Breast epithelium (tissue), 4 donors: Measurements from ENCODE around the gene RGS3. TPM values are rescaled to one million over a fixed set of nuclear protein-coding genes. Genes with fewer than 3 reads are reported as not detected.

Experiments used
- DNase-seq, 2 donors: peaks; one replicate each; pipeline ENCODE4 v3.0.0-alpha.2; 2019; ENCODE audit warnings: low spot score in 2 of 2
- H3K27ac ChIP-seq, 2 donors: fragments of 200-600 bp; sonication (generic) in 1 of 2; one replicate each; pipeline ENCODE4 v1.5.1; 2016 to 2019; ENCODE audit warnings: mild to moderate bottlenecking in 1 of 2
- H3K27me3 ChIP-seq, 2 donors: fragments of 200-600 bp; sonication (generic) in 1 of 2; one replicate each; pipeline versions ENCODE4 v1.5.1 to v1.6.0; 2017 to 2019; ENCODE audit warnings: control low read depth in 1 of 2, mild to moderate bottlenecking in 1 of 2
- H3K36me3 ChIP-seq: fragments of 200-600 bp; one replicate; pipeline ENCODE4 v1.5.1; 2019
- H3K4me1 ChIP-seq, 2 donors: fragments of 200-600 bp; sonication (generic); one replicate each; pipeline ENCODE4 v1.5.1; 2016 to 2019; ENCODE audit warnings: control low read depth in 1 of 2
- H3K4me3 ChIP-seq, 3 donors: fragments of 200-600 bp; sonication (generic); 1 replicate in 2 of 3; 2 replicates in 1 of 3; pipeline ENCODE4 v1.5.1; 2016 to 2019; ENCODE audit warnings: mild to moderate bottlenecking in 3 of 3, moderate library complexity in 2 of 3
- H3K9me3 ChIP-seq, 2 donors: fragments of 200-600 bp; sonication (generic) in 1 of 2; one replicate each; pipeline ENCODE4 v1.5.1; 2016 to 2019; ENCODE audit warnings: control low read depth in 1 of 2
- POLR2A ChIP-seq: fragments of 450-650 bp; IDR thresholded peaks from one replicate; pipeline ENCODE4 v1.6.1; 2016; ENCODE audit warnings: antibody characterized with exemption, mild to moderate bottlenecking, moderate library complexity
- POLR2AphosphoS5 ChIP-seq, 3 donors: sonication (generic); formaldehyde crosslinking; IDR thresholded peaks; one replicate each; pipeline ENCODE4 v1.6.1; 2017; ENCODE audit warnings: antibody characterized with exemption in 3 of 3
- intact Hi-C: fragments of 100-400 bp; cut with DNase I; formaldehyde crosslinking; loops from one replicate; pipeline ENCODE4 v1.15.1; 2023; ENCODE audit warnings: low total_unique reads
- total RNA-seq, 3 donors: library from RNA; depleted of rRNA; stranded (reverse); fragments of >200 nt; gene quantifications; one replicate each; pipeline ENCODE4 v1.1.0, GENCODE V29; 2016
- TF ChIP-seq, protein P1 (sequence below), 3 donors: fragments of 450-650 bp; IDR thresholded peaks; one replicate each; pipeline ENCODE4 v1.5.1; 2016 to 2017; ENCODE audit warnings: antibody characterized with exemption in 3 of 3, mild to moderate bottlenecking in 3 of 3, moderate library complexity in 3 of 3

The RGS3 gene
- total RNA-seq, 3 donors from 2014 or later, result 31.7 to 49.0 (median 35.4) TPM

- H3K36me3 ChIP-seq, result no peaks in the 10 kb centered on the region
- TF ChIP-seq POLR2A, result no peak
- TF ChIP-seq POLR2AphosphoS5 (IDR thresholded peaks at IDR 0.05), result no peak
- TF ChIP-seq, protein P1, sequence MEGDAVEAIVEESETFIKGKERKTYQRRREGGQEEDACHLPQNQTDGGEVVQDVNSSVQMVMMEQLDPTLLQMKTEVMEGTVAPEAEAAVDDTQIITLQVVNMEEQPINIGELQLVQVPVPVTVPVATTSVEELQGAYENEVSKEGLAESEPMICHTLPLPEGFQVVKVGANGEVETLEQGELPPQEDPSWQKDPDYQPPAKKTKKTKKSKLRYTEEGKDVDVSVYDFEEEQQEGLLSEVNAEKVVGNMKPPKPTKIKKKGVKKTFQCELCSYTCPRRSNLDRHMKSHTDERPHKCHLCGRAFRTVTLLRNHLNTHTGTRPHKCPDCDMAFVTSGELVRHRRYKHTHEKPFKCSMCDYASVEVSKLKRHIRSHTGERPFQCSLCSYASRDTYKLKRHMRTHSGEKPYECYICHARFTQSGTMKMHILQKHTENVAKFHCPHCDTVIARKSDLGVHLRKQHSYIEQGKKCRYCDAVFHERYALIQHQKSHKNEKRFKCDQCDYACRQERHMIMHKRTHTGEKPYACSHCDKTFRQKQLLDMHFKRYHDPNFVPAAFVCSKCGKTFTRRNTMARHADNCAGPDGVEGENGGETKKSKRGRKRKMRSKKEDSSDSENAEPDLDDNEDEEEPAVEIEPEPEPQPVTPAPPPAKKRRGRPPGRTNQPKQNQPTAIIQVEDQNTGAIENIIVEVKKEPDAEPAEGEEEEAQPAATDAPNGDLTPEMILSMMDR (IDR thresholded peaks at IDR 0.05), result no peak
- no peaks in the 10 kb centered on the region for H3K9me3 ChIP-seq
- peak in 1 of 2 donors; percentile 81 for DNase-seq
- intact Hi-C loops, result no loop called here
- H3K27ac ChIP-seq, result peak overlapping the region; percentile 45 to 71
- no peaks in the 10 kb centered on the region for H3K27me3 ChIP-seq
- H3K4me1 ChIP-seq, result peaks cover 0 to 14% of the 10 kb centered on the region in 2 donors
- no peak overlapping the region for H3K4me3 ChIP-seq
Measured at GRCh38 chr9:113602126-113603047, 138.9 kb downstream of the RGS3 start.

- H3K36me3 ChIP-seq, result no peaks in the 10 kb centered on the region
- no peaks in the 10 kb centered on the region for H3K9me3 ChIP-seq
- TF ChIP-seq, protein P1 (IDR thresholded peaks at IDR 0.05), result no peak
- no peak for TF ChIP-seq POLR2A
- TF ChIP-seq POLR2AphosphoS5 (IDR thresholded peaks at IDR 0.05), result no peak
- intact Hi-C loops, result no loop called here
- H3K4me3 ChIP-seq, result no peak overlapping the region
- H3K4me1 ChIP-seq, result peaks cover 0 to 14% of the 10 kb centered on the region in 2 donors
- no peak for DNase-seq
- no peaks in the 10 kb centered on the region for H3K27me3 ChIP-seq
- peak overlapping the region in 1 of 2 donors; percentile 71 for H3K27ac ChIP-seq
Measured at GRCh38 chr9:113603048-113603375, 139.5 kb downstream of the RGS3 start.

DNA sequence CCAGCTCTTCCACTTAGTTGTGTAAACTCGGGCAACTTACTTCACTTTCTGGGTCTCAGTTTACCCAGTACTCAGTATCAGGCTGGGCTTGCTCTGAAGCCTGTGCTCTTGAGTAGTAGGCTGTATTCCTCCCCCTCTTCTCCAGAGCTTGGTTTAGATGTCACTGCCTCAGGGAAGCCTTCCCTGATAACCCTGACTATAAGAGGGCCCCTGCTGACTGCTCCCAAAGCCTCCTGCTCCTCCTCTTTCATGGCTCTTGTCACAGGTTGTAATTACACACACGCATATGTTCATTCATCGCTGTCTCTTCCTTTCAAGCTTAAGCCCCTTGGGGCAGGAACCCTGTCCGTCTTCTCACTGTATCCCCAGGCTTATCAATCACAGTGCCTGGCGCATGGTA, 140.2 kb downstream of the RGS3 start:
- intact Hi-C loops, result no loop called here
- Histone ChIP-seq H3K36me3 (no peaks in the 10 kb centered on the region), H3K4me3 (no peak overlapping the region), H3K9me3 (no peaks in the 10 kb centered on the region), H3K4me1 (peaks cover 0 to 14% of the 10 kb centered on the region in 2 donors), H3K27me3 (no peaks in the 10 kb centered on the region), H3K27ac (no peak overlapping the region)
- no peak for DNase-seq
- TF ChIP-seq, protein P1 (IDR thresholded peaks at IDR 0.05), result no peak

- peaks cover 1 to 14% of the 10 kb centered on the region in 2 donors for H3K4me1 ChIP-seq
- intact Hi-C loops, result no loop called here
- no peak for TF ChIP-seq POLR2A
- no peaks in the 10 kb centered on the region for H3K36me3 ChIP-seq
- H3K9me3 ChIP-seq, result no peaks in the 10 kb centered on the region
- no peaks in the 10 kb centered on the region for H3K27me3 ChIP-seq
- no peak for DNase-seq
- H3K4me3 ChIP-seq, result no peak overlapping the region
- no peak overlapping the region for H3K27ac ChIP-seq
Measured at GRCh38 chr9:113604393-113604792, 140.9 kb downstream of the RGS3 start.

DNA sequence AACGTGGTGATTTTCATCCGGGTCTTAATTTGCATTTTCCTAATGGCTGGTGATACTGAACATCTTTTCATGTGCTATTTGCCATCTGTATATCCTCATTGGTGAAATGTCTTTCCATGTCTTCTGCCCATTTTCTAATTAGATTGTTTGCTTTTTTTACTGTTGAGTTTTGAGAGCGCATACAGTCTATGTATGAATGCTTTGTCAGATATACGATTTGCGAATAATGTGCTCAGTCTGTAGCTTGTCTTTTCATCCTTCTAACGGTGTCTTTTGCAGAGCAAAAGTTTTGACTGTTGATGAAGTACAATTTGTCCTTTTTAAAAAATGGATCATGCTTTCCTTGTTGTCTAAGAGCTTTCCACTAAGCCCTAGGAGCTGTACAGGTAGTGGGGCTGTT, 143.0 kb downstream of the RGS3 start:
- TF ChIP-seq, protein P1 (IDR thresholded peaks at IDR 0.05), result no peak
- TF ChIP-seq POLR2A, result no peak
- TF ChIP-seq POLR2AphosphoS5 (IDR thresholded peaks at IDR 0.05), result no peak

More for the DNA sequence above, 143.0 kb downstream of the RGS3 start:
- Histone ChIP-seq H3K4me3 (no peak overlapping the region), H3K27me3 (no peaks in the 10 kb centered on the region), H3K27ac (no peak overlapping the region), H3K36me3 (no peaks in the 10 kb centered on the region), H3K4me1 (peaks cover 6 to 14% of the 10 kb centered on the region in 2 donors), H3K9me3 (no peaks in the 10 kb centered on the region)
- no peak for DNase-seq
- intact Hi-C loops, result no loop called here
